HTR-8/SVneo (cell line): ENCODE measurements around the gene EVI5L.
"Not testable (repeated sequence)": the region's sequence is repeated elsewhere in the genome, so short reads cannot be mapped to it uniquely, and the experiment has no call there.

ENCODE experiments used
- DNase-seq: peaks from one replicate; pipeline ENCODE4 v3.0.0; 2011; ENCODE audit warnings: low spot score, mixed read lengths; ENCODE audit not compliant: insufficient read length
- FAIRE-seq: peaks from 2 replicates; lab custom pipeline; 2011; peaks lifted over from hg19 to GRCh38; lab: Jason Lieb, UNC

EVI5L gene

GRCh38 chr19:7829561-7830271 is at the start of gene EVI5L:
Gene EVI5L (plus strand): TSS chr19:7830218. CDS start chr19:7846543, 16,325 bp downstream.
- peak; percentile 99 for DNase-seq
- FAIRE-seq, result peak; percentile 99

GRCh38 chr19:7781157-7781556 is 48.9 kb upstream of the EVI5L start:
- FAIRE-seq, result no peak
- DNase-seq, result no peak

- FAIRE-seq, result no peak
- DNase-seq, result peak; percentile 30
Observed at GRCh38 chr19:7783991-7784423, 46.0 kb upstream of the EVI5L start.

GRCh38 chr19:7784856-7785255 is 45.2 kb upstream of the EVI5L start:
- no peak for DNase-seq
- FAIRE-seq, result no peak

- FAIRE-seq (no peak), DNase-seq (no peak)
Observed at GRCh38 chr19:7787141-7787540, 42.9 kb upstream of the EVI5L start.

GRCh38 chr19:7787602-7788177 is 42.3 kb upstream of the EVI5L start:
- FAIRE-seq (no peak), DNase-seq (no peak)

- FAIRE-seq, result no peak
- DNase-seq, result no peak
Observed at GRCh38 chr19:7788178-7788932, 41.7 kb upstream of the EVI5L start.

- no peak for FAIRE-seq
- DNase-seq, result no peak
Observed at GRCh38 chr19:7788933-7789323, 41.1 kb upstream of the EVI5L start.

GRCh38 chr19:7789447-7789846 is 40.6 kb upstream of the EVI5L start:
- FAIRE-seq (no peak), DNase-seq (no peak)

- no peak for FAIRE-seq
Observed at GRCh38 chr19:7790416-7790815, 39.6 kb upstream of the EVI5L start.

GRCh38 chr19:7792281-7792680 is 37.7 kb upstream of the EVI5L start:
- DNase-seq (no peak), FAIRE-seq (no peak)

More at GRCh38 chr19:7790416-7790815, 39.6 kb upstream of the EVI5L start:
- DNase-seq, result no peak

GRCh38 chr19:7792701-7793100 is 37.3 kb upstream of the EVI5L start:
- not testable (repeated sequence) for DNase-seq, FAIRE-seq

- FAIRE-seq, result no peak
- DNase-seq, result no peak
Observed at GRCh38 chr19:7793493-7793892, 36.5 kb upstream of the EVI5L start.

- FAIRE-seq, result no peak
Observed at GRCh38 chr19:7795555-7796161, 34.4 kb upstream of the EVI5L start.

GRCh38 chr19:7799640-7800355 is 30.2 kb upstream of the EVI5L start:
- no peak for FAIRE-seq
- peak; percentile 61 for DNase-seq

More at GRCh38 chr19:7795555-7796161, 34.4 kb upstream of the EVI5L start:
- no peak for DNase-seq

GRCh38 chr19:7801020-7801570 is 28.9 kb upstream of the EVI5L start:
- DNase-seq (no peak), FAIRE-seq (no peak)

- no peak for FAIRE-seq
- DNase-seq, result no peak
Observed at GRCh38 chr19:7806234-7806633, 23.8 kb upstream of the EVI5L start.

GRCh38 chr19:7806876-7807275 is 23.1 kb upstream of the EVI5L start:
- FAIRE-seq (no peak), DNase-seq (no peak)

GRCh38 chr19:7808108-7808507 is 21.9 kb upstream of the EVI5L start:
- no peak for FAIRE-seq
- no peak for DNase-seq

- no peak for DNase-seq
- no peak for FAIRE-seq
Observed at GRCh38 chr19:7811989-7812388, 18.0 kb upstream of the EVI5L start.
